RWPE2 (cell line): ENCODE measurements around the gene FAM117A.

Source experiments
- ATAC-seq: fragments of 200-7000 bp; cut with Tn5 transposase; 3 replicates; pipeline ENCODE4 v1.9.1; 2021; ENCODE audit warnings: low read depth
- DNase-seq: peaks from one replicate; pipeline ENCODE4 v3.0.0-alpha.2; 2020; ENCODE audit warnings: low spot score
- H3K27ac ChIP-seq: fragments of 450-650 bp; 2 replicates; pipeline ENCODE4 v1.5.1; 2017; ENCODE audit warnings: mild to moderate bottlenecking; ENCODE audit not compliant: poor library complexity, severe bottlenecking
- H3K27me3 ChIP-seq: fragments of 250-450 bp; sonication (Bioruptor Pico); 2 replicates; pipeline ENCODE4 v1.5.1; 2021; ENCODE audit warnings: mild to moderate bottlenecking, moderate library complexity; ENCODE audit not compliant: insufficient read depth, poor library complexity, severe bottlenecking
- H3K36me3 ChIP-seq: fragments of 250-450 bp; sonication (Bioruptor Pico); 2 replicates; pipeline ENCODE4 v1.5.1; 2020; ENCODE audit warnings: low read depth, mild to moderate bottlenecking, moderate library complexity
- H3K4me1 ChIP-seq: fragments of 250-450 bp; sonication (Bioruptor Pico); 2 replicates; pipeline ENCODE4 v1.5.1; 2021; ENCODE audit warnings: mild to moderate bottlenecking, moderate library complexity; ENCODE audit not compliant: insufficient read depth, poor library complexity, severe bottlenecking
- H3K4me3 ChIP-seq: fragments of 250-450 bp; sonication (Bioruptor Pico); 2 replicates; pipeline ENCODE4 v1.5.1; 2021; ENCODE audit warnings: mild to moderate bottlenecking, moderate library complexity; ENCODE audit not compliant: severe bottlenecking
- H3K9me3 ChIP-seq: fragments of 250-450 bp; sonication (Bioruptor Pico); 2 replicates; pipeline ENCODE4 v1.5.1; 2021; ENCODE audit warnings: mild to moderate bottlenecking, moderate library complexity; ENCODE audit not compliant: severe bottlenecking
- TF ChIP-seq, protein P1 (sequence below): fragments of 450-650 bp; IDR thresholded peaks from one replicate; pipeline ENCODE4 v1.5.1; 2017; ENCODE audit warnings: mild to moderate bottlenecking, moderate library complexity; ENCODE audit not compliant: poor library complexity, severe bottlenecking

FAM117A gene

GRCh38 chr17:49741692-49742076, 22.2 kb downstream of the FAM117A start:
- Histone ChIP-seq H3K4me1 (no peaks in the 10 kb centered on the region), H3K9me3 (no peaks in the 10 kb centered on the region), H3K27ac (no peak overlapping the region), H3K27me3 (no peaks in the 10 kb centered on the region), H3K36me3 (no peaks in the 10 kb centered on the region), H3K4me3 (no peak overlapping the region)
- TF ChIP-seq, protein P1, sequence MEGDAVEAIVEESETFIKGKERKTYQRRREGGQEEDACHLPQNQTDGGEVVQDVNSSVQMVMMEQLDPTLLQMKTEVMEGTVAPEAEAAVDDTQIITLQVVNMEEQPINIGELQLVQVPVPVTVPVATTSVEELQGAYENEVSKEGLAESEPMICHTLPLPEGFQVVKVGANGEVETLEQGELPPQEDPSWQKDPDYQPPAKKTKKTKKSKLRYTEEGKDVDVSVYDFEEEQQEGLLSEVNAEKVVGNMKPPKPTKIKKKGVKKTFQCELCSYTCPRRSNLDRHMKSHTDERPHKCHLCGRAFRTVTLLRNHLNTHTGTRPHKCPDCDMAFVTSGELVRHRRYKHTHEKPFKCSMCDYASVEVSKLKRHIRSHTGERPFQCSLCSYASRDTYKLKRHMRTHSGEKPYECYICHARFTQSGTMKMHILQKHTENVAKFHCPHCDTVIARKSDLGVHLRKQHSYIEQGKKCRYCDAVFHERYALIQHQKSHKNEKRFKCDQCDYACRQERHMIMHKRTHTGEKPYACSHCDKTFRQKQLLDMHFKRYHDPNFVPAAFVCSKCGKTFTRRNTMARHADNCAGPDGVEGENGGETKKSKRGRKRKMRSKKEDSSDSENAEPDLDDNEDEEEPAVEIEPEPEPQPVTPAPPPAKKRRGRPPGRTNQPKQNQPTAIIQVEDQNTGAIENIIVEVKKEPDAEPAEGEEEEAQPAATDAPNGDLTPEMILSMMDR, result no peak
- ATAC-seq (no peak), DNase-seq (no peak)

GRCh38 chr17:49741009-49741691, 22.8 kb downstream of the FAM117A start:
- DNase-seq, result no peak
- Histone ChIP-seq H3K27ac (no peak overlapping the region), H3K9me3 (no peaks in the 10 kb centered on the region), H3K36me3 (no peaks in the 10 kb centered on the region), H3K27me3 (no peaks in the 10 kb centered on the region), H3K4me3 (no peak overlapping the region), H3K4me1 (no peaks in the 10 kb centered on the region)
- no peak for ATAC-seq
- TF ChIP-seq, protein P1, result no peak

GRCh38 chr17:49739641-49740271, 24.2 kb downstream of the FAM117A start:
- Histone ChIP-seq H3K27me3 (no peaks in the 10 kb centered on the region), H3K4me1 (no peaks in the 10 kb centered on the region), H3K4me3 (no peak overlapping the region), H3K27ac (no peak overlapping the region), H3K9me3 (no peaks in the 10 kb centered on the region), H3K36me3 (no peaks in the 10 kb centered on the region)
- TF ChIP-seq, protein P1, result no peak
- ATAC-seq (peak; percentile 36; the same call in 2 of the 3 replicates), DNase-seq (no peak)

GRCh38 chr17:49738456-49739163, 25.3 kb downstream of the FAM117A start:
- DNase-seq (no peak), ATAC-seq (no peak)
- no peaks in the 10 kb centered on the region for H3K9me3 ChIP-seq
- no peak overlapping the region for H3K4me3 ChIP-seq
- TF ChIP-seq, protein P1, result no peak
- H3K4me1 ChIP-seq, result no peaks in the 10 kb centered on the region
- H3K27ac ChIP-seq, result no peak overlapping the region
- H3K27me3 ChIP-seq, result no peaks in the 10 kb centered on the region
- no peaks in the 10 kb centered on the region for H3K36me3 ChIP-seq
